HG02763 (cell line): ENCODE measurements around the gene DOHH.
A peak's percentile ranks its signal among the peaks of the same experiment; 100 is the strongest.

Source experiments
- ATAC-seq: cut with Tn5 transposase; IDR thresholded peaks from one replicate; pipeline ENCODE4 v1.9.1; 2021; ENCODE audit warnings: mild to moderate bottlenecking, moderate library complexity; ENCODE audit not compliant: unreplicated experiment

Gene DOHH

GRCh38 chr19:3505598-3506383 lies 5.3 kb upstream of the DOHH start, which contains the start of gene FZR1:
Gene FZR1, plus strand, starts transcription at chr19:3506311. Its CDS starts 16,679 bp downstream, at chr19:3522990.
- peak; percentile 91 for ATAC-seq

DNA sequence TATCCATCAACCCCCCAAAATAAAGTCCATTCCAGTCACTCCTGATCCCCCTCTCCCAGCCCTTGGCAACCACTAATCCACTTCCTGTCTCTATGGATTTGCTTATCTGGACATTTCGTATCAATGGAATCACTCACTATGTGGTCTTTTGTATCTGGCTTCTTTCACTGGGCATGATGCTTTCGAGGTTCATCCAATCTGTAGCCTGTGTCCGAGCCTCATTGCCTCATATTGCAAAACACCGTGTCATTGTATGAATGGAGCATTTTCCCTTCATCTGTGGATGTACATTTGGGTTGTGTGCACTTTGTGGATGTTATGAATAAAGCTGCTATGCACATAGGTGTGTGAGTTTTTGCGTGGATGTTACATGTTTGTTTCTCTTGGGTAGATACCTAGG lies 4.3 kb upstream of the DOHH start:
- ATAC-seq = no peak

DNA sequence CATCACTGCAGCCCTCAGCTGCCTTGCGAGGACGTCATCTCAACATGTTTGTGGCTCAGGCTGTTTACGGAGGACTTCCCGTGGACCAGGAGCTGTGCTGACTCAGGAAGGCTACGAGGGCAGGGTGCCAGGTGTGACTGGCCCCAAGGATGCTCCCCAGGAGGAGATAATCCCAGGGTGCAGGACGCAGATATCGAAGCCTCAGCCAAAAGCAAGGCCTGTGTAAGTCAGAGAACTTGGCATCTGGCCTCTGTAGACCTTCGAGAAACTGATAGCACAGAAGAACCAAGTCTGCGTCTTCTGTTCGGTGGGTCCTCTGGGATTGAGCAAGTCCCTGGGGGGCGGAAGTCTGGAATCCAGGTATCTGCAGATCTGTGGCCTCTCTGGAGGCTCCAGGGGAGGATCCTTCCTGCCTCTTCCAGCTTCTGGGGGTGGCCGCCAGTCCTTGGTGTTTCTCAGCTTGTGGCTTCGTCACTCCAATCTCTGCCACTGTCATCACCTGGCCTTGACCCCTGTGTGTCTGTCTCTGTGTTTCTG lies 2.6 kb upstream of the DOHH start:
- no peak for ATAC-seq

DNA sequence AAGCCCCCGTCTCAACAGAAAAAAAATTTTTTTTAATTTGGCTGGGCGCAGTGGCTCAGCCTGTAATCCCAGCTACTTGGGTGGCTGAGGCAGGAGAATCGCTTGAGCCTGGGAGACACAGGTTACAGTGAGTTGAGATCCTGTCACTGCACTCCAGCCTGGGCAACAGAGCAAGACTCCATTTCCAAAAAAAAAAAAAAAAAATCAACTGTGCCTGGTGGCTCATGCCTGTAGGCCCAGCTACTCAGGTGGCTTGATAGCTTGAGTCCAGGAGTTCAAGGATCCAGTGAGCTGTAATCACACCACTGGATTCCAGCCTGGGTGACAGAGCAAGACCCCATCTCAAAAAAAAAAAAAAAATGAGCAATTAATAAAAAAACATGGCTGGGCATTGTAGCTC lies 1.3 kb upstream of the DOHH start:
- no peak for ATAC-seq

DNA sequence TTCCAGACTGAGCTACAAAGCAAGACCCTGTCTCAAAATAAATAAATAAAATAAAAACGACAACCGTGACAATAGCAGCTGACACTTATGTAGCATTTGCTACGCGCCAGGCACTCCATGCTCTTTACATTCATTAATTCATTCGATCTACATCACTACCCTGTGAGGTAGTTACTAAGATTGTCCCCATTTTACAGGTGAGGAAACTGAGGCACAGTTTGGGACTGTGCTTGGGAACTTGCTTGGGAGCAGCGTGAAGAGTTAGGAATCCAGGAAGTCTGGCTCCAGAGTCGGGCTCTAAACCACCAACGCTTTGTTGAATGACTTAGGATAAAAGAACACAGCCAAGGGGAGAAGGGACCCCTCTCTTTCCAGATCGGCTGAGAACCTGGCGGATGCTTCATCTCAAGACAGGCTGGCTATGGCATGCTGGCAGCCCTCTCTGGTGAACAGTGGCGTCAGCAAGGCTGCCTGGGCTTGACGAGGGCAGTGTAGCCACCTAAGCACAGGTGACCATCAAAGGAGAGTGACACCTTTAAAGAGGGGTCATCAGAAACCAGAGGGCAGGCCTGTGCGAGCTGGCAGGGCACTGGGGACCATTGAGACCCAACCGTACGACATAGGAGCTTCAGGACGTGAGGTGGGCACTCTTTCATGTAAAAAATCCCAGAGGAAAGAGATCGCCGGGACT lies 591 bp downstream of the DOHH start:
- ATAC-seq = peak; percentile 6

- ATAC-seq = no peak
Measured at GRCh38 chr19:3497757-3498520, 2.5 kb downstream of the DOHH start.

- ATAC-seq = no peak
Measured at GRCh38 chr19:3496392-3497273, 3.8 kb downstream of the DOHH start.

DNA sequence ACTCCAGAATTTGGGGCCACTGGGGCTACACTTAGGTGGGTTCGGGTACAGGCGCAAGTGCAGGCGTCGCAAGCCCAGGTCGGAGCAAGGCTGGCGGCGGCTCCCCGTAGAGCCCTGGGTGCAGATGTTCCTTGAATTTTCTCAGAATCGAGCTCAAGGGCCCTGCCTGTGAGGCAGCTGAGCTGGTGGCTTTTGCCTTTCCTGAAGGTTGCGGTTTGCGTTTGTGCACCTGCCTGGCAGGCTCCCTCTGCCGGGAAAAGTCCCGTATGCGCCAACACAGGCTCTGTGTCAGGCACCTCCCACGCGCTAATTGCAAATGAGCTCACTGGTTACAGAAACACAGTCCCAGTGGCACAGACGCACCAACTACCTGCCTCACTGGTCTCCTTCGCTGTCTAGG lies 5.9 kb downstream of the DOHH start:
- ATAC-seq = no peak

- ATAC-seq = no peak
Measured at GRCh38 chr19:3494051-3494450, 6.4 kb downstream of the DOHH start.

DNA sequence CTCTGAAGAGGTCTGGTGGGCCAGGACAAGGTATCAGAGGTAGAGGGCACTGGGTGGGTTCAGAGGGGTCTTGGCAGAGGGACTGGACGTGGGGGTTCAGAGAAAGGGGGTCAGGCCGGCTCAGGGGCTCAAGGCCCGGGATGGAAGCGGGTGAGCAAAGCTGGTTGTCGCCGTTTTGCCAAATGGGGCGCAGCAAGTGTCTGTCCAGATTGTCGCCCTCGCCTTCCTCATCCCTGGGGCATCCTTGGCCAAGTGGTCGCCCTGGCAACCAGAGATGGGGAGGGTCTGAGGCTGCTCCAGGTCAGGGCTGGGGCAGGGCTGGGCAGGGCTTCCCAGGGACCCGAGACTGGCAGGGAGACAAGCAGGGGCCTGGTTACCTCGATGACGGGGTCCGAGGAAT lies 6.8 kb downstream of the DOHH start:
- ATAC-seq = no peak

DNA sequence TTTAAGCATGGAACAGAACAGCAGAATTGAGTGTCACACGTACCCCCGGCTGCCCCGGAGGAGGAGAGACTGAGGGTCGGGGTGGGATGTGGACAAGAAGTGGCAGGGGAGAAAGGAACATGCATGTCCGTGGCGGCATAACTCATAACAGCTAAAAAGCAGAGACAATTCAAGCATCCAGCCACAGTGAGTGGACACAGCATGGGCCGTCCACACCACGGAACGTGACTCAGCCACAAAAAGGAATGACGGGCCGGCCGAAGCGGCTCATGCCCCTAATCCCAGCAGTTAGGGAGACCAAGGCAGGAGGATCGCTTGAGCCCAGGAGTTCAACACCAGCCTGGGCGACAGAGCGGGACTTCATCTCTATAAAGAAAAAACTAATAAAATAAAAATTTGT lies 7.6 kb downstream of the DOHH start:
- no peak for ATAC-seq

DNA sequence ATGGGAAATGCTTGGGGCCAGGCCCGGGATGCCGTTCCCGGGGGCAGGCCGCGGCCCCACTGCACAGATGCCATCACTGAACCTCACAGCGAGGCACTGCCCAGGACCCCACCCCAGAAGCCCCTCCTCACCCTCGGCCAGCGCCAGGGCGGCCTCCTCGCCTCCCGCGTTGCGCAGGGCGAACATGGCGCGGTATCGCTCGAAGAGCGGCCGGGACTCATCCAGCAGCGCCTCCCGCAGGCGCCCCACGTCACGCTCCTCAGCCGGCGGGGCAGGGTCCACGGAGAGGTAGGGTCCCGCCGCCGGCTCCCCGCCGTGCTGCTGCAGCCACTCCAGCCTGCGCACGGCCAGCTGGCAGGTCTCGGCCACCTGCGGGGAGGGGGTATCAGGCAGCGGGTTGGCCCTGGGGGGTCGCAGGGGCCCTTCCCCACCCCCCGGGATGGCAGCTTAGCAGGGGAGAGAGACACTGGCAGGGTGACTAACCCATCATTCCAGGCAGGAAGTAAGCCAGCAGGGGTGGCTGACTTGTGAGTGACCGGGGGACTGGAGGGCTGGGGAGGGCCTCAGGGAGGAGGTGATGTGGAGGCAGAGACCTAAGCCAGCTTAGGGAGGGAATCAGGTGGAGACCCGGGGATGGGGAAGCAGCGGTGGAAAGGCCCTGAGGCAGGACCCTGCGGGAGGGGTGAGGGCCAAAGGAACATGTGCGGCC lies 8.2 kb downstream of the DOHH start:
- ATAC-seq = no peak

DNA sequence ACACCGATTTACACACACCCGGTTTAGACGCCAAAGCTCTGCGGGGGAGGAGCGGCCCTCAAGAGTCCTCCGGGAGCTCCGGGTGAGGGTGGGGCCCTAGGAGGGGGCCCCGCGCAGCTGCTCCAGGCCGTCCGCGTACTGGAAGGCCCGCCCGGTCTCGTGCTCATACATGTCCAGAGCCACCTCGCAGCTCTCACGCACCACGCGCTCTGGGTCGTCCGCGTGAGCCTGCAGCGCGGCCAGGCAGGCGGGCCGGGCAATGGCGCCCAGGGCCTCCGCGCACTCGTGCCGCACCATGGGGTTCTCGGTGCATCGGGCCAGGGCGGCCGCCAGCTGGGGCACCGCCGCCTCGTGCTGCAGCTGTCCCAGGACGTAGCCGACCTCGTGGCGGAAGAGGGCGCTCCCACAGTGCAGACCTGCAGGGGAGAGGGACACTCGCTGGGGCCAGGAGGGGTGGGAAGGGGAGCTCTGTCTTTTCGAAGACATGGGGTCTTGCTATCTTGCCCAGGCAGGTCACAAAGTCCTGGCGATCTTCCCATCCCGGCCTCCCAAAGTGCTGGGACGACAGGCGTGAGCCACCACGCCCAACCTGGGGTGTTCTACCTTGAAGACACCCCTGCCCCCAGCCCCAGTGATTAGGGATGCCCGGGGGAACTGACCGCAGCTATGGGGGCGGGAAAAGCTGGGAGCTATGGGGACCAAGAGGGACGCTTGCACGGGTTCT lies 8.9 kb downstream of the DOHH start:
- no peak for ATAC-seq

DNA sequence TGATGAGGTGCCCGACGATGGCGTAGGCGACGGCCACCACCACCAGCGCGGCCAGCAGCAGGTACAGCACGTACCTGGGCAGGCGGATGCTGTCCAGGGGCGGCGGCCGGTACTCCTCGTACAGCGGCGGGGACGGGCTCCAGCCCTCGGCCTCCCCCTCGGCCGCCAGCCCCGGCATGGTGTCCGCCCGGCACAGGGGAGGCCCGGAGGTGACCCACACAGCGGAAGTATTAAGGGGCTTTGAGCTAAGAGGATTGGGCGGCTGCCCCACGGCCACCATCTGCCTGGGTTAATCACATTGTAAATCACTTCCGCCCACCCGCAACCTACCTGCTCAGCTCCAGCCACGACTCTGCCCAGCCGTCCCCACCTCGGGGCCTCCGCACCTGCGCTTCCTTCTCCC lies 17.2 kb downstream of the DOHH start, which contains the start of gene SMIM44:
Gene SMIM44, minus strand, starts transcription at position 216 of the 403 bp plus-strand sequence. Its CDS starts 38 bp downstream, at position 178.
- ATAC-seq = no peak

GRCh38 chr19:3482507-3483225 lies 17.8 kb downstream of the DOHH start:
- no peak for ATAC-seq

DNA sequence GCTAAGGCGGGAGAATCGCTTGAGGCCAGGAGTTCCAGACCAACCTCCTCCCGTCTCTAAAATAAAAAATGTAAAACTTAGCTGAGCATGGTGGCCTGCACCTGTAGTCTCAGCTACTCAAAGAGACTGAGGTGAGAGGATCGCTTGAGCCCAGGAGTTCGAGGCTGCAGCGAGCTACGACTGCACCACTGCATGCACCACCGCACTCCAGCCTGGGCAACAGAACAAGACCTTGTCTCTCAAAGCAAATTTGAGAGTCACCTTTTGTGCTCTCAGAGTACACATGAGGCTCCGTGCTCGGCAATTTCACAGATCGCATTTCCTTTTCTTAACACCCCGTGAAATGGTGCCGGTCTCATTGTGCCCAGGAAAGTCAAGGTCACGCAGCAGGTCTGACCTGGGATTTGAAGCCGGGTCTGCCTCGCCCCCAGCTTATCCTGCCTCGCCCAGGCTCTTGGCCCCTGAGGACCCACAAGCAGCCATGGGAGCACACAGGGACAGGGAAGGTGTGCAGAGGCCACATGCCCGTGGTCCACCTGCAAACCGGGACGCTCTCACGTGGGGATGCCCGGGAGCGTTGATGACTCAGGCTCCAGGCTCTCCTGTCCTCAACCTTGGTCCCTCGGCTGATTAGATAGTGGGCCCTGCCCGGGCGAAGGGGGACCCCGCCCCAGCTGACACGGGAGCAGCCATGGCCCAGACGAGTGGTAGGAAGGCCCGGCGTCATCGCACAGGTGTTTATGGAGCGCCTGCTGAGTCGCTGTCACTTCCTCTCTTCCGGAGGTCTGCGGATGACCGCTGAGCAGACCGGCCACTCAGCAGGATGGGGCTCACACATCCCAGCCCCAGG lies 19.0 kb downstream of the DOHH start:
- no peak for ATAC-seq

GRCh38 chr19:3480383-3481091 lies 19.9 kb downstream of the DOHH start, which contains the start of gene SMIM24:
Gene SMIM24, minus strand, starts transcription at chr19:3480525. Its CDS starts 62 bp downstream, at chr19:3480463.
- no peak for ATAC-seq
